ENCODE data around the gene CACNG7.

The CACNG7 gene

GRCh38 chr19:53983457-53984289, 74.6 kb downstream of the CACNG7 start:
- no peak for DNase-seq

- DNase-seq, result no peak
Observed at GRCh38 chr19:53985863-53986262, 76.8 kb downstream of the CACNG7 start.

GRCh38 chr19:53988981-53989380, 79.9 kb downstream of the CACNG7 start:
- no peak for DNase-seq

GRCh38 chr19:53989600-53990533, 80.8 kb downstream of the CACNG7 start:
- no peak for DNase-seq

- DNase-seq, result peak; percentile 23
Observed at GRCh38 chr19:53991224-53992113, 82.4 kb downstream of the CACNG7 start, which contains the start of gene CACNG6. CACNG6 (plus strand) TSS chr19:53991637; CDS start chr19:53992878, 1,241 bp downstream.

- DNase-seq, result no peak
Observed at GRCh38 chr19:53992211-53992610, 83.1 kb downstream of the CACNG7 start.

GRCh38 chr19:53992815-53993214, 83.7 kb downstream of the CACNG7 start:
- DNase-seq, result no peak

GRCh38 chr19:53993448-53993847, 84.4 kb downstream of the CACNG7 start:
- no peak for DNase-seq

All from NCI-H1105 treated with DMSO at 0.1 percent for 48 hours (cell line).